HG03135 (cell line): Measurements from ENCODE around the gene RBP7.
"Not testable (repeated sequence)": the region's sequence is repeated elsewhere in the genome, so short reads cannot be mapped to it uniquely, and the experiment has no call there.

ENCODE experiments used
- ATAC-seq: cut with Tn5 transposase; IDR thresholded peaks from one replicate; pipeline ENCODE4 v1.9.1; 2021; ENCODE audit warnings: mild to moderate bottlenecking, moderate library complexity; ENCODE audit not compliant: unreplicated experiment

Gene RBP7

DNA sequence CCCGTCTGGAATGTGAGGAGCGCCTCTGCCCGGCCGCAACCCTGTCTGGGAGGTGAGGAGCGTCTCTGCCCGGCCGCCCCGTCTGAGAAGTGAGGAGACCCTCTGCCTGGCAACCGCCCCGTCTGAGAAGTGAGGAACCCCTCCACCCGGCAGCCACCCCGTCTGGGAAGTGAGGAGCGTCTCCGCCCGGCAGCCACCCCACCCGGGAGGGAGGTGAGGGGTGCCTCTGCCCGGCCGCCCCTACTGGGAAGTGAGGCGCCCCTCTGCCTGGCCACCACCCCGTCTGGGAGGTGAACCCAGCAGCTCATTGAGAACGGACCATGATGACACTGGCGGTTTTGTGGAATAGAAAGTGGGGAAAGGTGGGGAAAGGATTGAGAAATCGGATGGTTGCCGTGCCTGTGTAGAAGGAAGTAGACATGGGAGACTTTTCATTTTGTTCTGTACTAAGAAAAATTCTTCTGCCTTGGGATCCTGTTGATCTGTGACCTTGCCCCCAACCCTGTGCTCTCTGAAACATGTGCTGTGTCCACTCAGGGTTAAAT, 32.0 kb downstream of the RBP7 start:
- ATAC-seq: not testable (repeated sequence)

DNA sequence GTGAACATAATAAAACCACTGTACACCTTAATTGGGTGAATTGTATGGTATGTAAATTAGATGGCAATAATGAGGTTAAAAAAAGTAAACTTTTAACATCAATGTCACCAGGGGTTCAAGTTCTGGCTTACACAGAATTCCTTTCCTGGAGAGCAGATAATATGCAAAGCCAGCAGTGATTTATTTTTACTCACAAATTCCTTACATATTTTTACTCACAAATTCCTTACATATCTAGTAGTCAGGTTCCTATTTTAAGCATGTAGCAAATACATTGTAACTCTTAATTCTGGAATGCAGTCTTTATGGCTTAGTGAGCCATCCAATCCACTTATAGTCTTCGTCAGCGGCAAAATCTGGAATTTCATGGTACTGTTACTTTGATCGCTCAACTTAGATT, 34.4 kb downstream of the RBP7 start:
- ATAC-seq: no peak

DNA sequence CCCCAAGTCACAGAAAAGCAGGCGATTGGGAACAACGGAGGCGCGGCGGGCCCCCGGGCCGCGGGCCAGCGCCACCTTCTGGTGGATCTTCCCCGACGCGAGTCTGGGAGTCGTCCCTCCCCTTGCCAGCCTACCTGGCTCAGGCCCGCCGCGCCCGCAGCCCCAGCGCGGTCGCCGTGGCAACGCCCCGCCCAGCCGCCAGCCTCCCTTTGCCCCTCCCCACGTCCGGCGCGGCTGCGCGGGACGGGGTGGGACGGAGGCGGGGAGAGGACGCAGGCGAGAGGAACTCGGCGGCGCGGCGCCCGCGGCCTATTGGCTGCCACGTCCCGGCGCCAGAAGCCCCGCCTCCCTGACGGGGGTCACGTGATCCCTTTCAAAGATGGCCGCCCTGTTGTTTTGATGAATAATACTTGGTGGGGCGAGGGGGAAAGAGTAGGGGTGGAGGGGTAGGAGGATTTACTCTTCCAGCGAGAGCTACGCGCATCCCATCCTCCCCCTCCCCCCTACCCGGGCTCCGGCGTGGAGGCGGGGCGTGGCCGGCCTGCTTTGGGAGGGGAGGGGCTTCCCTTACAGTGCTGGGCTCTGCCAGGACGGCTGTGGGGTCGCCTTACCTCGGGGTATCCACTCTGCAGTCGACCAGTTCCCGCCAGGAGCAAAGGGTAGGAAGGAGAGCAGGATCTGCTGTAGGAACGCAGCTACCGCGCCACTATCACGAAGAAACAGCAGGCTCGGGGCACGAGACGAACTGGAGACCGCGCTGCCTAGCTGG, 35.7 kb downstream of the RBP7 start, which contains the start of gene UBE4B:
Gene UBE4B (plus strand): TSS at position 369 of the 769 bp plus-strand sequence. CDS start 713 bp downstream, outside the sequence.
- peak; percentile 97 for ATAC-seq

DNA sequence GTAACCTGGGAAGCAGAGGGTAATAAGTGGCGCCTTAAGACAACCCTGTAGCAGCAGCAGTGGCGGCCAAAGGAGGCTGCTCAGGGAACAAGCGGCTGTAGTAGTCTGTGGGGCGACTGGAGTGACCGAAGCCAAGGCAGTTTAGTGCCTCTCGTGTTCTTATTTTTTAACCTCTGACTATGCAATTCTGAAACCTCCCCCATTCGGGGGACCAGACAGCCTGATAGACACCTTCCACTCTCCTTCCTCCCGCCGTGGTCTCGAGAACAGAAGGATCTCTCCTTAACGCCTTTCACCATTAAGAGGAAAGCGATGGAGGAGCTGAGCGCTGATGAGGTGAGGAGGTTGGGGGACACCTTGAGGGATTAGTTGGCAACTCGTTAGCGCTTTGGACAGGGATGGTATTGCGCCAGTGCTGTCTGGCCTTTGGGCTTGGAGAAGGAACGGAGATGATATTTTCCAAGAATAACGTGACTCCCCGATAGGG, 36.4 kb downstream of the RBP7 start:
- peak; percentile 29 for ATAC-seq

DNA sequence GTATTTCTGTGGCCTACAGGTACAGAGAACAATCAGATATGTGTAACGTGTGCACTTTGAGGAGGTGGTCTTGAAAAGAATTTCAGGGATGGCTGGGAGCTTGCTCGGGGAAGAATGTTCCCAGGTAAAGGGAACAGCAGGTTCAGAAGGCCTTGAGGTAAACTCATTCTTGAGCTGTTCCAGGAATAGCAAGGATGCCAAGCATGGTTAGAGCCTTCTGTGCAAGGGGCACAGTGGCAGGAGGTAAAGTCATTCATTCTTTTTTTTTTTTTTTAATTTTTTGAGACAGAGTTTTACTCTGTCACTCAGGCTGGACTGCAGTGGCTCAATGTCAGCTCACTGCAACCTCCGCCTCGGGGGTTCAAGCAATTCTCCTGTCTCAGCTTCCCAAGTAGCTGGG, 45.7 kb downstream of the RBP7 start:
- no peak for ATAC-seq

DNA sequence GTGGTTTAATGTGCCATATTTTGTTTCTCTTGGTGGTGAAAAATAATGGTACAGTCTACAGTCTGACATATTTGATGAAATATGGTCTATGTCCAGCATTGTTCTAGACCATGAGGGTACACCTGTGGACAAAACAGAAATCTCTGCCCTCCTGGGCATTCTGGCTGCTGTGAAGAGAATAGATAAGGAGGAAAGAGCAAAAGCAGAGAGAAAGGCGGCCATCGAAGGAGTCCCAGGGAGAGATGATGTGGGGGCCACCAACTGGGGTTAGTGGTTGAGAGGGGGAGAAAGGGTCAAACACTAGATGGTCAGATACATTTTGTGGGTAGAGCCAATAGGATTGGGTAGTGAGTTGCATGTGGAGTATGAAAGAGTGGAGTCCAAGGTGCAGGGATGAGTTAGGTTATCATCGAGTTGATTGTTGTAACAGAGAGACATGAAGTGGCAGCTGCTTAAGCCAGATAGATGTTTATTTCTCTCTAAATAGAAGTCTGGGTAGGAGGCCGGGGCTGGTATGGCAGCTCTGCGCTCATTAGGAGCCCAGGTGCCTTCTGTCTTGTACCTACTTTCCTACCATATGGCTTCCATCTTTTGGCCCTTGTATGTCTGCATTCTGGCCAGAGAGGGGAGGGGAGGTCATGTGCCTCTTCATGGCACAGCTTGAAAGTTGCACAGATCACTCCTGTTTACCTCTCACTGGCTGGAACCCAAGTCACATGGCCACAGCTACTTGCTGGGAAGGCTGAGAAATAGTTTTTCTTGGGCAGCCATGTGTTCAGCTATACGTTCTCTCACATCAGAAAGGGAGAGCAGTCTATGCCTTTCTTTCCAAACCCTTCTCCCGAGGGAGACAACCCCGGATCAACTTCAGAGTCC, 48.7 kb downstream of the RBP7 start:
- ATAC-seq: no peak

DNA sequence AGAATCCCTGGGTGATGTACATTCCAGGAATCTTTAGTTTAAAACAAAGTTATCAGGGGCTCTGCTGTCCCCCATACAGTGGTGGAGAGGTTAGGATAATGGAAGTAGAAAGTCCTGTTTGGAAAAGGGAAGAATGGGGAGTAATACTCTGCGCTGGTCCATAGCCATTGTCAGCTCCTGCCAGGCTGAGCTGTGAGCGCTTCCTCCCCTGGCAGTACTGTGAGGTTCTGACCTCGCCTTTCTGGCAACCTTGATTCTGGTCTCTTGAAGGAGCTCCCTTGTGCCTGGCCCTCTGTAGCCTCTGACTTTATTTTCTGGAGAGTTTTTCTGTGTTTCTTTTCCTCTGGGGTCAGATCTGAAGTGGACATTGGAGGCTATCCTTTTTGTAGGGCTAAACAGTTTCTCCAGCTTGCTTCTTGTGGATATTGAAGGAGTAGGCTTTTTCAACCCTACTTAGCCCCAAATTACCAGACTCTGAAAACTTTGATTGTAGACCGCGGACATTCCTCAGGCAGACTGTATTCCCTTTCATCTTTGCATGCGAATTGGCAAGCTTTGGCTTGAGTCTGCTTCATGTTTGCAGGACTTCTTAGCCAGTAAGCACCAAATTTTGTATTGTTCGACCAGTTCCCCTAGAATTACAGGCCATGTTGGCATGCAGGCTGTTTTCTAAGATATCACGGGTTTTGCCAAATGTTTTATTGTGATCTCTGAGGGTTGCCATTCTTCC, 49.5 kb downstream of the RBP7 start:
- ATAC-seq: no peak

DNA sequence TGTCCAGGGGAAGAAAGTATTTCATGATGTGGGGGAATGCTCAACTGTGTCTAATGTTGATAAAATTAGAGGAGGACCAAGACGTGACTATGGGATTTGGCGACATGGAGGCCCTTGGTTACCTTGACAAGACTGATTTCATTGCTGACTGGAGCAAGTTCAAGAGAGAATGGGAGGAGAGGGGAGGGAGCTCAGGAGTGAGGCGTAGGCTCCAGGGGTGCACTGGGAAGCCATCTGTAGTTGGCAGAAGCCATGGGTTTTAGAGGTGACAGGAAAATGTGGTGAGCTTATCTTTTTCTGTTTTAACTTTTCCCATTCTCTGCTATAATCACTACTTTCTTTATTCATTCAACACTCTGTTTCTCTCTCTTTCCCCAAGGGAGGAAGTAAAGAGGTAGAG, 51.6 kb downstream of the RBP7 start:
- ATAC-seq: no peak

DNA sequence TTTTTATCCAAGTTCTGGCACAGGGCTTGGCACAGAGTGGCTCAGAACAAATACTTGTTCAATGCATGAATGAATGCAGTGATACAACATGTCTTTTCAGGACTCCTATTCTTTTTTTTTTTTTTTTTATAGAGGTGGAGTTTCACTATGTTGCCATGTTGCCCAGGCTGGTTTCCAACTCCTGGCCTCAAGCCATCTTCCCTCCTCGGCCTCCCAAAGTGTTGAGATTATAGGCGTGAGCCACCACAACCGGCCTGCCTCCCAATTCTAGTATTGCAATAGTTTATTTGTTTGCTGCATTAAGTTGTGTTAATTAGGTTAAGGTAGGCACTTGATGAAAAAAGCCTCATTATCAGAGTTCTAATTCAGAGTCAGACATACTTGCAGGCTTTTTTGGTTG, 53.6 kb downstream of the RBP7 start:
- ATAC-seq: no peak

DNA sequence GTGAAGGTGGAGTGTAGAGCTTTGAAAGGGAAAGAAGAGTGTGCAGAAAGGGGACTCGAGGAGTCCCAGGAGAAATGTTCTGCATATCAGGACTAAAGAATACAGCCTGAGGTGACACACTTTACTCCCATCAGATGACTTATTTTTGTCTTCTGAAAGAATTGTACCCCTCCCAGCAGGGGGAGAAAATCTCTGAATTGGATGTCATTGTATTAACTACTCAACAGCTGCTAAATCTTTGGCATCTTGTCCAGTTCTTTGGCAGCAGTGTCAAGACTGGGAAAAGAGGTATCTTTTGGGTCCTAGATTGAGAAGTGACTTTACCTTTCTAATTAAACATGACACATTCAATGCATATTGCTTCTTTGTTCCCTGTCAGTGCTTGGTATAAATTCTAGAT, 54.6 kb downstream of the RBP7 start:
- no peak for ATAC-seq

DNA sequence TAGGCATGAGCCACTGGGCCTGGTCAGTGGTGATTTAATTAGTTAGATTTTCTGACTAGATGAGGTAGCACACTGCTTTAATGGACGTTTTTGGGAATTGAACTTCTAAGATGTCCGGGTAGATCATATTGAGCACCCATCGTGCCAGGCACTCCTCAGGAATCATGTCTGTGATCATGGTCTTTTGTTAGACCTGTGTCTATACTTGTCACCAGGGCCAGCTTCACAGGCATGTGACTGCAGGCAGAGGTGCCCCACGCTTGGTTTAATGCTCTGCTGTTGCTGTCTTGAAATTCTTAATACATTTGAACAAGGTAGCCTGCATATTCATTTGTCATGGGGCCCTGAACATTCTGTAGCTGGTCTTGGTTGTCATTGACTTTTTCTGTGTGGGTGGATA, 55.3 kb downstream of the RBP7 start:
- ATAC-seq: no peak

DNA sequence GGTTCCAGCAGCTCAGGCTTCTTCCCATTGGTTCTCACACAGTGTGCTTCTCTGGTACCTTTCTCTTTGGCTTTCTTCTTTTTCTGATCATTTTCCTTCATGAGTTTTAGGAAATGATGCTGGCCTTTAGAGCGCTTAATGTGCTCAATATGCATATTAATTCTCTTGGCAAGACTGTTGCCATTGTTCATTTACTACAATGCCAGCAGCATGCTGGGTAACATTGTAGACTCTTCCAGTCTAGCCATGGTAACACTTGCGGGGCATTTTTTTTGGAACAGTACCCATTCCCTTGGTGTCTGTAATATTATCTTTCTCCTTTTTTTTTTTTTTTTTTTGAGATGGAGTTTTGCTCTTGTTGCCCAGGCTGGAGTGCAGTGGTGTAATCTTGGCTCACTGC, 57.4 kb downstream of the RBP7 start:
- no peak for ATAC-seq

DNA sequence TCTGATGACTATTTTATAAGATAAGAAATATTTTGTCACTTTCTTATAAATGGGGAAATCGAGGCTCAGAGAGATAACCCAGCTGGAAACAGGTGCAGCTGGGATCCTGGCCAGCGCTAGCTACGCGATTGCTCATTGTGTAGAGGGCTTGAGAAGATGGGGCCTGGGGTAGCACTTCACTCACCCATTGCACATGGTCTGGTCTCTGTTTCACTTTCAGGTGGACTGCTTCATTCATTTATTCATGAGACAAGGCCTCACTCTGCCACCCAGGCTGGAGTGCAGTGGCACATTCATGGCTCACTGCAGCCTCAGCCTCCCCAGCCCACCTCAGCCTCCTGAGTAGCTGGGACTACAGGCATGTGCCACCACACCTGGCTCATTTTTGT, 59.6 kb downstream of the RBP7 start:
- no peak for ATAC-seq

DNA sequence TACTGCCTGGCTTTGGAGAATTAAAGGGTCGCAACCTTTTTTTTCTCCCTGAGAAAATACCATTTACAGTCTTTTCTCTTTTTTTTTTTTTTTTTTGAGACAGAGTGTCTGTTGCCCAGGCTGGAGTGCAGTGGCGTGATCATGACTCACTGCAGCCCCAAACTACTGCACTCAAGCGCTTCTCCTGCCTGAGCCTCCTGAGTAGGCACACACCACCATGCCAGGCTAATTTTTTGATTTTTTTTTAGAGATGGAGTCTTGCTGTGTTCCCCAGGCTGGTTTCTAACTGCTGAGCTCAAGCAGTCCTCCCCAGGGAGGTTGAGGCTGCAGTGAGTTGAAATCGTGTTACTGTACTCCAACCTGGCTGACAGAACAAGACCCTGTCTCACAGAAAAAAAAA, 60.3 kb downstream of the RBP7 start:
- ATAC-seq: no peak

DNA sequence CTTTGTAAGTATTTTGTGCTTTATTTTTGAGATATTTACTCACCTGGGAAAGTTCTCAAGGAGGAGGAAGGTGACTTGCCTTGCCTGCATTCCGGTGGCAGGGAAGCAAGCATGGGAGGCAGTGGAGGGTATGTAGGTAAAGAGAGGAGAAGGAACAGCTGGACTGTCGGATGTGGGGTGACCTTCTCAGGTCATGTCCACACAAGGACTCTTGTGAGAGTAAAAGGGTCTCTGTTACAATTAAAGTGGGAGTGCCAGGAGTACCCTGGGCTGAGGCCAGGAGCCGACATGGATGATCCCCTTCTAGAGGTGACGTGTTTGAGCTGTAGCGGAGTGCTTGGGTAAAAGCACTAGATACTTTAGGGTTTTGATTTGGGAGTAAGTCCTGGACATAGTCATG, 60.8 kb downstream of the RBP7 start:
- ATAC-seq: no peak

DNA sequence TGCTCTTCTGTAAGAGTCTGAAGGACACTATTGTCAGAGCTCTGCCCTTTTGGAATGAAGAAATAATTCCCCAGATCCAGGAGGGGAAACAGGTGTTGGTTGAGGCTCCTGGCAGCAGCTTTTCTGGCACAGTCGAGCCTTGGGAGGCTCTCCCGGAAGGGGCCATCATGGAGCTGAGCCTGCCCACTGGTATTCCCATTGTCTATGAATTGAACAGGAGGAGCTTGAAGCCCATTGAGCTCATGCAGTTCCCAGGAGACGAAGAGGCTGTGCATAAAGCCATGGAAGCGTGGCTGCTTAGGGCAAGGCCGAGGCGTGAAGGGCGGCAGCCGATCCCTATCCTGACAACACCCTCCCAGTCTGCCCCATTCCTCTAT, 62.3 kb downstream of the RBP7 start:
- no peak for ATAC-seq

DNA sequence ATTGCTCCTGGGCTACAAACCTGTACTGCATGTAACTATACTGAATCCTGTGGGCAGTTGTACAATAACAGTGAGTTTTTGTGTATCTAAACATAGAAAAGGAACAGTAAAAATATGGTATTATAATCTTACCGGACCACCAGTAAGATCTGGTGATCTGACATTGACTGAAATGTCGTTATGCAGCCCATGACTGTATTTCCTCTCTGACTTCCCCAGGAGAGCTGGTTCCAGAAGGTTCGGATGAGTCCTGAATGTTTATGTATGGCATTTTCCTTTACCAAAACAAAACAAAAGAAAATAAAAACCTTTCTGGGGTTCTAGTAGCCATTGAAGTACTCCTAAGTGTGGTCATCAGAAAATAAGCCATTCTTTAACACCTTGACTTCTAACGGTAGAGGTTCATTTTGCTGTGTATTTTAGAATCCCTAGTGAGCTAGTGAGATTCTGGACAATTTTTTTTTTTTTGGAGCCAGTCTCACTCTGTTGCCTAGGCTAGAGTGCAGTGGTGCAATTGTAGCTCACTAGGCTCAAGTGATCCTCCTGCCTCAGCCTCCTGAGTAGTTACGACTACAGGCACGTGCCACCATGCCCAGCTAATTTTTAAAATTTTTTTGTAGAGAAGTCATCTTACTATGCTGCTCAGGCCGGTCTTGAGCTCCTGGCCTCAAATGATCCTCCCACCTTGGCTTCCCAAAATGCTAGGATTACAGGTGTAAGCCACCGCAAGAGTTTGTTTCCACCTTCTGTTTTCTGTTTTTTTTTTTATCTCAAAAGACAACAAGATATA, 63.5 kb downstream of the RBP7 start:
- ATAC-seq: no peak

DNA sequence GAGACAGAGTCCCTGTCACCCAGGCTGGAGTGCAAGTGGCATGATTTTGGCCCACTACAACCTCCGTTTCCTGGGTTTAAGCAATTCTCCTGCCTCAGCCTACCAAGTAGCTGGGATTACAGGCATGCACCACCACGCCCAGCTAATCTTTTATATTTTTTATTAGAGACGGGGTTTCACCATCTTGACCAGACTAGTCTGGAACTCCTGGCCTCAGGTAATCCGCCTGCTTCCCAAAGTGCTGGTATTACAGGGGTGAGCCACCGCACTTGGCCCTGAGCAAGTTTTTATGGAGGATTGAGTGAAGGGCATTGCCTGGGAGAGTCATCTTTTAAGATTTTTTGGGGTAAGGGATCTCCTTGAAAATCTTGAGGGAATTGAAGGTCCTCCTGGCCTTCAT, 64.2 kb downstream of the RBP7 start:
- no peak for ATAC-seq

DNA sequence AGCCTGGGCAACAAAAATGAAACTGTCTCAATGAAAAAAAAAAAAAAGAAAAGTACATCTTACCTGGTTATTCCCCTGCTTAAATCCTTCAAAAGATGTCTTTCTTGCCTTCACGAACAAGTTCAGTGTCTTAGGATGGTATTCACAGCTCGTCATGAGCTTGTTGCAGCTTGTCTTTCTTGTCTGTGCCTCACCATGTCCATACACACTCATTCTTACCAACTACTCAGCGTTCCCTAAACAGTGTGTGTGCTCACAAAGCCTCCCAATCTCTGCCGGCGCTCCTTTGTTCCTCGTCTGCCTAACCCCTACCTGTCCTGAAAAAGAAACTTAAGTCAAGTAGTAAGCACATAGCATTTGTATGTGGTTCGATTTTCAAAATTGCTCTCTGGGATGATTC, 66.8 kb downstream of the RBP7 start:
- no peak for ATAC-seq
